ENCODE measurements around the gene MEN1. TPM values are rescaled to one million over a fixed set of nuclear protein-coding genes. Genes with fewer than 3 reads are reported as not detected.

The MEN1 gene
- total RNA-seq, 1 donor from 2014 or later = 8.6 TPM

DNA sequence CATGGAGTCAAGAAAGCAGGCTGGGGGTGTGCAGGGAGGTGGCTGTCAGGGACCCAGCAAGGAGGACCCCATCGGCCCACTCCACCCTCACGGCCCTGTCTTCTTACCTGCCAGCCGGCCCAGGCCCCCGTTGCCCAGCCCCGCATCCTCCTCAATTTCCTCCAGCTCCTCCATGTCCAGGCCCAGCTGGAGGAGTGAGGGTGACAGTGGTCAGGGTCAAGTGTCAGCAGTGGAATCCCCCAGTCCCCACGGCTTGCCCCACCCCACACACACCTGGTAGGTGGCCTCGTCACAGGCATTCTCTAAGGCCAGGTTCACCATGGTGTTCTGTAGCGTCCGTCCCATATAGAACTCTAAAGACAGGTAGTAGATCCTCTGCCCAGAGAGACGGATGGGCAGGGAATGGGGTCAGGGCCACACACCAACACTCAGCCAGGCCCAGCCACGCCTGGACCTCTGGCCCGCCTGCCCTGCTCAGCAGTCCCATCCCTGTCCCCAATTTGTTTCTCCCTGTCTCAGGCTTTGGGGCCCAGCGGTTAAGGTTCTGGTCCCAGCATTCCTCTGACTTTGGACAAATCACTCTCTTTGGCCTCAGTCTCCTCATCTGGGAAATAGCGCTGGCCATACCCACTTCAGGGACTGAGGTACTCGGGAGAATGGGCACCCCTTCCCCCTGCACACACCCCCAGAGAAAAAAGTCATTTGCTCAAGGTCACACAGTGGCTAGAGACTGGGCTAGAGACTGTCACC lies 51.8 kb downstream of the MEN1 start:
- intact Hi-C loops (cut with DNase I) = no loop called here
- ATAC-seq (ENCODE audit: poor library complexity) (peak; percentile 1), DNase-seq (peak; percentile 30)

- DNase-seq (peak; percentile 38), ATAC-seq (ENCODE audit: poor library complexity) (no peak)
- intact Hi-C loops (cut with DNase I) = no loop called here
Observed at GRCh38 chr11:64757549-64758329, 52.6 kb downstream of the MEN1 start.

DNA sequence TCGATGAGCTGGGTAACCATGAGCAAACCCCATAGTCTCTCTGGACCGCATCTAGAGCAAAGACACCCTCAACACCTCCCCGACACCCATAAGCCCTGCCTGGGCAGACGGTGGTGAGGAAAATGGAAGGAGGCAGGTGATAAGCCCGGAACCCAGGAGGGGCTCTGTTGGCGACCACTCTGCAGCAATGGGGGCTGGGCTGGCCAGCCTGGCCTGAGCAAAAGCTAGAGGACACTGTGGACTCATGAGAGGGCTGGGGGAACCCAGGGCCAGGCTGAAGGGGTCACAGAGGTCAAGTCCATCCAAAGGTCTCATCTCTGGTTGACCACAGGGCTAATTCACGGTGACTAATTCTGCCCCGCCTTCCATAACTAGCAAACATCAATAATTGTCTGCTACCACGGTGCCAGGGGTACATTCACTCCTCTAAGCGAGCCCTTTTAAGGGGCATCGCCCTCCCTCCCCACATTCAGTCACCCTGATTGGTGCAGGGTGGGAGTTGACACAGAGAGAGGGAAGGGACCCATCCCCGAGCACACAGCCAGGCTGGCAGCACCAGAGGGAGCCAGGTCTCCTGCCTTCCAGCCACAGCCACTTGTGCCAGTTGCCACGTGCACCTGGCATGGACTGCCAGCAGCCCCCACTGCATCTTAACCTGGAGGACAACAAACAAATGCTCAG lies 54.5 kb downstream of the MEN1 start:
- intact Hi-C loops (cut with DNase I) = no loop called here
- ATAC-seq (ENCODE audit: poor library complexity) = no peak

GRCh38 chr11:64754919-64755662 lies 55.3 kb downstream of the MEN1 start:
- ATAC-seq (ENCODE audit: poor library complexity) (no peak), DNase-seq (peak; percentile 41)

More for the DNA sequence above, 54.5 kb downstream of the MEN1 start:
- DNase-seq = peak; percentile 29

DNA sequence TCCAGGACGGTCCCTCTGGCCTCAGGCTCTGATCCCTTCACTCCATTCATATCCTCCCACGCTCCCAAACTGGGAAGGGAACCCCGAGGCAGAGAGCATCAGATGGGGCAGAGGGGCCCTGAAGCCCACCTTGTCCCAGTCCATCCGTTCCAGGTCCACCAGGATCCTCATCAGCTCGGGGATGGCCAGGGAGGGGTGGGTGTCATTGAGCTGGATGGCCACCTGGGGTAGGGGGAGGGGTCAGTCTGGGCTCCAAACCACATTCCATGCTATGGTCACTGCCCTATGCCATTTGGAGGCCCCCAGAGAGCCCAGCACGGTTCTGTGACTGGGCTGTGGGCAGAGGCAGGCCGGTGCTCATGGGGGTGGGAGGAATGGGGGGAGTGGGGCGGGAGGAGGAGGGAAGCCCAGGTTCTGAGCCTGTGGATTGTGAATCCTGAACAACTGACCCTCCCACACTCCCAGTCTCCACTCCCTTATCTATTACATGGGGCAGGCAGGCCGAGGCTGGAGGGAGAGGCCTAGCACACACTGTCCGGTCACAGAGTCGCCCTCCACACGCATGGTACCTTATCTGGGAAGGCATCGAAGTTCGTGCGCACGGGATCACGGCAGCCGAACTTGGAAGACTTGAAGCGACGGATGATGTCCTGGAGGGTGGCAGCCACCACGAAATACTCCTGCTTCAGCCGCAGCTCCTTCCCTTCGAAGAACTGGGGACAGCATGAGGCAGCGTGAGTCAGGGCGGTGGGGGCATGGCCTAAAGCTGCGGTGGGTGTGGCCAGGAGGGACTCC lies 56.0 kb downstream of the MEN1 start:
- ATAC-seq (ENCODE audit: poor library complexity) (no peak), DNase-seq (peak; percentile 18)
- intact Hi-C loops (cut with DNase I) = no loop called here

More at GRCh38 chr11:64754919-64755662, 55.3 kb downstream of the MEN1 start:
- intact Hi-C loops (cut with DNase I) = no loop called here

Other genes with a start within 250 kb of the MEN1 start
- not detected for gene SLC22A12, start 219.3 kb downstream of the MEN1 start, total RNA-seq
- gene NRXN2, start 87.4 kb downstream of the MEN1 start, total RNA-seq = 0.86 TPM
- 38.4 TPM for gene RASGRP2, start 66.4 kb downstream of the MEN1 start, total RNA-seq
- gene PYGM, start 50.6 kb downstream of the MEN1 start, total RNA-seq = 183 TPM
- gene SF1, start 32.0 kb downstream of the MEN1 start, total RNA-seq = 182 TPM
- 7.7 TPM for gene MAP4K2, start 7.3 kb downstream of the MEN1 start, total RNA-seq
- 0.35 TPM for gene CDC42BPG, start 34.1 kb upstream of the MEN1 start, total RNA-seq
- 47.4 TPM for gene EHD1, start 68.1 kb upstream of the MEN1 start, total RNA-seq
- 11.5 TPM for gene ATG2A, start 106.7 kb upstream of the MEN1 start, total RNA-seq
- gene PPP2R5B, start 114.1 kb upstream of the MEN1 start, total RNA-seq = 20.6 TPM
- gene GPHA2, start 125.3 kb upstream of the MEN1 start, total RNA-seq = not detected
- gene MAJIN, start 161.6 kb upstream of the MEN1 start, total RNA-seq = not detected
- 2.0 TPM for gene BATF2, start 186.4 kb upstream of the MEN1 start, total RNA-seq
- gene ARL2, start 203.6 kb upstream of the MEN1 start, total RNA-seq = 126 TPM
- gene SNX15, start 216.9 kb upstream of the MEN1 start, total RNA-seq = 18.0 TPM
- 7.8 TPM for gene SAC3D1, start 230.7 kb upstream of the MEN1 start, total RNA-seq
- gene NAALADL1, start 248.0 kb upstream of the MEN1 start, total RNA-seq = 3.1 TPM

Data from Right ventricle myocardium superior (tissue), 1 donor.